ENCODE measurements around the gene BIN1.
A peak's percentile ranks its signal among the peaks of the same experiment; 100 is the strongest.

BIN1 gene

DNA sequence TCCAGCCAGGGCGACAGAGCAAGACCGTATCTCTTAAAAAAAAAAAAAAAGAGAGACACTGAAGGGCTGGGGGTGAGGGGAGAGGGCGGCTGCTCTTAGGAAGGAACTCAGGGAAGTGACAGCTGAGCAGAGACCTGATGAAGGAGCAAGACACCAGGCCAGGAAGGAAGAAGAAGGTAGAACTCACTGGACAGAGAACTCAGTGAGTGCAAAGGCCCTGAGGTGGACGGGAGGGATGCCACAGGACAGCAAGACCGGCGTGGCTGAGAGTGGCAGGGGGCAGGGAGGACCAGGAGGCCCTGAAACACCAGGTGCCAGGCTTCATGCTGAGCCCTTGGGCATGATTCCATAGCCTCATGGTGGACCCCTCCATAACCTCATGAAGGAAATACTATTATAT, 18.2 kb downstream of the BIN1 start:
- no peak for DNase-seq

DNA sequence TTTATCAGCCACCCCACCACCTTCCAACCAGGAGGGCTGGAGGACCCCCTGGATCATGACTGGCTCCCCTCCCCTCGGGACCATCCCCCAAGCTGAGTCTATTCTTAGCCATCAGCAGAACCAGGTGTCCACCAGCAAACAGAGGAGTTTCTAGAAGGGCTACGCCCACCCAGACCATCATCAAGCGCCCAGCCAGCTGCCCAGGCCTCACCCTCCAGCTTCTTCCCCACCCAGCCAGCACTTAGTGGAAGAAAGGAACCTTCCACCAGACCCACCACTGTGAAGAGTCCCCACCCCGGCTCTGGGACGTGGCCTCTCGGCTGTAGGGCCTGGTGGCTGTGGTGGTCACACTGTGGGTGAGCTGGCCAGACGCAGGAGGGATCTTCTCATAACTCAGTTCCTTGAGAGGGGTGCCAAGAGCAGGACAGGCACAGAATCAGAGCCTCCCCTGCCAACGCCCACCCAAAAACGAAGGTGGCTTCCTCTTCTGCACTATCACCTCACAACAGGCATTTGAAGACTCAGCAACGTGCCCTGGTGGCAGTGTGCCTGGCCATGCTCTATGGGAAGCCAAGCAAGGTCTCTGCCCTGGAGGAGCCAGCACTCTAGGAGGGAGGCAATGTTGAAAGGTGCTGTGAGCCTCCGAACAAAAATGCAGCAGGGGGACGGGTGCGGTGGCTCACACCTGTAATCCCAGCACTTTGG, 19.0 kb downstream of the BIN1 start:
- no peak for DNase-seq

DNA sequence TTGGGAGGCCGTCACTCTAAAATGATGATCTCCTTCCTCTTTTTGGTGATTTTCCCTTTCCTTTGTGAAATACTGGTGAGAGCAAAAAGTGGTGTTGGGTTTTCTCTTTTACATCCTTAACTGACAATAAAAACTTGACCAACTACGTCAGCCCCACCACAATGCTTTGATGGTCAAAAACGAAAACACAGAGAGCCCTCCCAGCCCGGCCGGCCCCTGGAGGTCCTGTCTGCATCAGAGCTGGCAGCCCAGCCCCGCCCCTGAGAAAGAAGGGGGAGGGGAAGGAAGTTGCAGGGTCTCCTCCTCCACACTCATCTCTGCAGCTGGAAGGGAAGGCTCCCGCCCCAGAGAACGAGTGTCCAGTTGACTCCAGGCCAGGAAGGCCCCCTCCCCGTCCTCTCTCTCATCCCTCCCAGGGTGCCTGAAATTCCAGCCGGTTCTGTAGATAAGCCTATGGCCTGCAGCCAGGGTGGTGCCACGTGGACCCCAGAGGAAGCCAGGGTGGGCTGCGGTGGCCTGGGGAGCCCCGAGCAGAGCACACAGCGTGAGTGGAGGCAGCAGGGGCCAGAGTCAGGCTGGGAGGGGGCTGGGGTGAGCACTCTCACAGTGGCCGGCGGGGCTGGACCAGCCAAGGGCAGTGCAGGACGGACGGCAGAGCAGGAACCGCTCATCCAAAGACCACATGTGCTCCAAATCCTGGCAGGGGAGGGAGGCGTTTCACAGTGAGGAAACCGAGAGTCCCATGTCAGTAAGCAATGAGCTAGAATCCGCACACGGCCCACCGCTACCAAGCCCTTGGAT, 19.8 kb downstream of the BIN1 start:
- DNase-seq: no peak

DNA sequence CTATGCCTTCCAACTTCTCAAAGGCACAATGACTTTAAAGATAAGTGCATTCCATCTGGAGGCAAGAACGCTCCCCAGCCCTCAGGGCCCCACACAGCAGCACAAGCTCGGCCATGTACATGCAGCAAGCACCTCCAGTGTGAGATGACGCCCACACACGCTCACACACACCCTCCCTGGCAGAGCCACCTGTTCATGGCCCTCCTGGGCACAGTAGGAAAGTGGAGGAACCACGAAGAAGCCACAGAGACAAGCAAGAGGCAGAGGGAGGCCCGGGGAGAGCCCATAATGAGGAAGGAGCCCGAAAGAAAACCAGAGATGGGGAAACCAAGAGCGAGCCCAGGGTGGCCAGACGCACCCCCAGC, 21.7 kb downstream of the BIN1 start:
- peak; percentile 51 for DNase-seq

DNA sequence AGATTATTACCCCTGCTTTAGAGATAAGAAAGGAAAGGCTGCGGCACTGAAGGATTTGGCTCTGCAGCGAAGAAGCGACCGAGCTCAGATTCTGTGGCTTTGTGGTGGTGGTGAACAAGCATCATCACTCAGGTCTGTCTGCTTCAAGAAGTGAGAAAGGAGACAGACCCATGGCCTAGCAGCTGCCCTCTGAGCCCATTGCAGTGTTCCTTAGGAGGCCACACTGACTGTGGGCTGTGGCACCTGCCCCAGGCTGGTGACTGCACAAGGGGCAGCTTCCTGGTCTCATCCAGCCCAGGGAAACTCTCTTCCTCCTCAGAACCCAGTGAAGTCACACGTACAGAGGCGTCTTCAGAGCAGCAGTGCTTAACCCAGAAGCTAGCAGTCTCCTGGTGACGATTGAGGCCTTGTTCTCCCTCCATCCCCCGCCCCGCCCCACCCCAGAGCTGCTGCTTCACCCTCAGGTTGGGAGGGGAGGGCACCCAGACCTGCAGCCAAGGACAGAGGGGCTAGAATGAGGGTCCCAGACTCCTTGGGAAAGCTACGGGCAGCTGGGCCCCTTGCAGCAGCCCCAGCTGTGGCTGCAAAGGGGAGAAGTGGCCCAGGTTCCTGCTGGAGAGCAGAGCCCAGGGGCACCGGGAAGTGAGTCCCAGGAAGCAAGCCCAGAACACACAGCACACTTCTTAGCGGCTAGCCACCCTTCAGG, 22.2 kb downstream of the BIN1 start:
- DNase-seq: peak; percentile 66

DNA sequence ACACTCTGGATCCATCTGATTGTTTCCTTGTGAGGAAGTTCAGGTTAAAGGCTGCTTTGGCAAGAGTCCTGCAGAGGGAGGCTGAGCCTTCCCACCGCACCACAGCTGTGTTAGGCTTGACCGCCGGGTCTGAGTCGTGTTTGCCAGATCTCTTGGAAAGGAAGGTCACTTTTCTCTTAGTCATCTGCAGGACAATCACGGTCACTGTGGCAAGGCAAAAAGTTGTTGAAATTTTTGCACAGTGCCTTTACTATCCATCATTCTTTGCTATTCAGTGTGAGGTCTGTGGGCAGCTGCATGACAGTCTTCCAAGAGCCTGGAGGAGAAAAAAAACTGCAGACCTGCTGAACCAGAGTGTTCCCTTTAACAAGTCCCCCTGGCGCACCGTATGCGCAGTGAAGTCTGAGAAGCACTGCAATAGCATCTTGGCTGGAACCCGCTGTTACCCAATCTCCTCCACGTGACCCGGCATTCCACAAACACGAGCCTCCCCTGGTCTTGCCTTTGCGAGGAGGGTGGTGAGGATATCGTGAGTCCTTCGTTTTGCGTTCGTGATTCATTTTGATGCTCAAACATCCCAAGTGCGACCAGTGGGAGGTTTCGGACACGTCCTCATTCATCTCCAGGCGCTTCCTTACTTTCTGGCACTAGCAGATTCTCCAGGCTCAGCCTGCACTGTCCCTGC, 23.0 kb downstream of the BIN1 start:
- DNase-seq: no peak

DNA sequence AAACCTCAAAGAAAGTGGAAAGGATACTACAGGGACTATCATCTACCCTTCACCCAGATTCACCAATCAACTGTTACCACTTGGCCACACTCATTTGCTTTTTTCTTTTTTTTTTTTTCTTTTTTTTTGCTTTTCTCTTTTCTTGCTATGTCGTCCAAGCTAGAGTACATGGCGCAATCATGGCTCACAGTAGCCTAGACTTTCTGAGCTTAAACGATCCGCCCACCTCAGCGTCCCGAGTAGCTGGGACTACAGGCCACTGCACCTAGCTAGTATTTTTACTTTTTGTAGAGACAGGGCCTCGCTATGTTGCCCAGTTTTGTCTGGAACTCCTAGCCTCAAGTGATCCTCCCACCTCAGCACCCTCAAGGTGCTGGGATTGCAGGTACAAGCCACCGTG, 24.0 kb downstream of the BIN1 start:
- DNase-seq: no peak

DNA sequence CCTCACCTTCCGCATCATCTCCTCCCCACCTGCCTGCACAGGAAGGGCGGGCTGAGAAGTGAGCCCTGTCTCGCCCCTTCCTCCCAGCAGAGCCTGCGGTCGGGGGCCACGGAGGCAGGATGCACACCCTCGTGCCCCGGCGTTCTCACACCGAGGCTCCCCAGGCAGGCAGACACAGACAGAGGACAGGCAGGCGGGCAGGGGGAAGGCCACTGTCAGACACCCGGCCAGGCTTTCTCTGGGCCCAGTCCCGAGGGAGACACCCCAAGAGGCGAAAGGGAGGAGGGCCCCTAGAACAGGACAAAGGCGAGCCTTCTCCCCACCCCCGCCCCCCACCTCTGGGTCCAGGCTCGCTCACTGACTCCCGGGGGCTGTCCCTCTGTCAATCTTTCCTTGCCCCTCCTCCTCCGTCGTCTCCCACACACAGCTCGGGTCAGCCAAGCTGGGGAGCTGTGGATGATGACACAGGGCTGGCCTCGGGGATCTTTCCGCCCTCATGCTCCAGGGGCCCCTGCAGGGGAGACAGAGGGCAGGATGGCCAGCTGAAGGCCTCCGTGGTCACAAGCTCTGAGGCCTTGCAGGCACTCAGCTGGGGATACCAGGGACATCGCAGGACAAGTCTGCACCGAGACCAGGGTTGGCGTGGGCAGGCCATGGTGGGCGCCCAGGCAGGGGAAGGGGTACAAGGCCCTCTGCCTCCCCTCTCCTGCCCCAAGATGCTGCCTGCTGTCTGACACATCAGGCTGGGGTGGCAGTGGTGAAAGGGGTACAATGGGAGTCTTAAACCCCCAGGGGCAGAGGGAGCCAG, 24.9 kb downstream of the BIN1 start:
- DNase-seq: peak; percentile 90

DNA sequence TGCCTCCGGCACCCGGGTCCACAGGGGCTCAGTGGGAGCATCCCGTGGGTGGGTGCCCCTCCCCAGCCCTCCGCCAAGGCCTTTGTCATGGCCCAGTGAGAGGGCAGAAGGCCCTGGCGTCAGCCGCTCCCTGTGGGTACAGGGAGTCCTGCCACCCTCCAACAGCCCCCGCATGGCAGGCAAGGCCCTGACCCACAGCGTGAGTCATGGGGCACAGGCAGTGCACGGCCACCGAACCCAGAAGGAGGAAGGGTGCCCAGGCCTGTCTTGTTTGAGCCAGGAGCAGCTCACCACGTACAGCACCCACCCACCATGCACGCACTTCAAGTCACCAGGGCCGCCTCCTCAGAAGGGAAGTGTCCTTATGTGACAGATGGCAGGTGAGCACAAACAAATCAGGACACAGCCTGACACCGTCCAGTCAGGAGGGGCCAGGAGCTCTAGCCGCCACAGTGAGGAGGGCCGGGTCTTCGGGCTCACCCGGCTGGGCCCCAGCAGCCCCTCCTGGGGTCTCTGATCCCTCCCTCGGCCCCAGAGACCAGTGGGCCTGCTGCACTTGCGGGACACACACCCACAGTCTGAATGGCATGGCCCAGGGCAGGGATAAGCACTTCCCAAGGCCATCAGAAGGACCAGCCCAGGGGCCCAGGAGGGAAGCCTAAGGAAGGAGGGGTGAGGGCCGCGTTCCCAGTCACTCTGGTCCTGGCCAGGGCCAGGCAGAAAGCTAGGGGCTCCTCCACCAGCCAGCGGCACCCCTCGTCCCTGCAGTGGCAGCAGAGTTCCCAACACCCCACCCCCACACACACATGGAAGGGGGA, 25.8 kb downstream of the BIN1 start:
- peak; percentile 71 for DNase-seq

DNA sequence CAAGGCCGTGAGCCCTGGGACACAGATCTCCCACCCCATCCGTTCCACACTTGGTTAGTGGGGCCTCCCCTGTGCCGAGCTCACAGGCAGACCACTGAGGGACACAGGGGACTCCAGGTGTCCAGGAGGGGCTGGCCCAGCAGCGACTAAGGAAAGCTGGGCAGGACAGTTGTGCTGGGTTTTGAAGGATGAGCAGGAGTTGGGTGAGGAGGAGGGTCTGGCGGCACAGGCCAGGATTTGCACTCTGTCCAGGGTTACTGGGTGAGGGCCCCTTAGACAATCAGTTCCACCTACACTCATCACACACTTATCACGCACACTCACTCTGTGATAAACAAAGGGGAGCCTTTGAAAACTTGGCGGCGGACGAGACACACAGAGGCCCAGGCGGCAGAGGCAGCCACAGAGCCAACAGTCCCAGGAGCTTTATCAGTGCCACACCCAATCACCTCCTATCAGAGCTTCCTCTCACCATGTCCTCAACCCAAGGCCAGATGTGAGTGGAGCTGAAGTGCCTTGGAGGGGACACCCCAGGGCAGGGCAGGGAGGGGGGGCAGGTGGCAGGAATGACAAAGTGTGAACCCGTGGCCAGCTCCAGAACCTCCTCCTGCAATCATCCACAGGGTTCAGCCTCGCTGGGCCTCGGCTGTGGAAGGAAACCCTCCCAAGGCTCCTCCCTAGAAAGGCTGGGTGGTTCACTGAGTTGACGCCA, 26.6 kb downstream of the BIN1 start:
- peak; percentile 65 for DNase-seq

DNA sequence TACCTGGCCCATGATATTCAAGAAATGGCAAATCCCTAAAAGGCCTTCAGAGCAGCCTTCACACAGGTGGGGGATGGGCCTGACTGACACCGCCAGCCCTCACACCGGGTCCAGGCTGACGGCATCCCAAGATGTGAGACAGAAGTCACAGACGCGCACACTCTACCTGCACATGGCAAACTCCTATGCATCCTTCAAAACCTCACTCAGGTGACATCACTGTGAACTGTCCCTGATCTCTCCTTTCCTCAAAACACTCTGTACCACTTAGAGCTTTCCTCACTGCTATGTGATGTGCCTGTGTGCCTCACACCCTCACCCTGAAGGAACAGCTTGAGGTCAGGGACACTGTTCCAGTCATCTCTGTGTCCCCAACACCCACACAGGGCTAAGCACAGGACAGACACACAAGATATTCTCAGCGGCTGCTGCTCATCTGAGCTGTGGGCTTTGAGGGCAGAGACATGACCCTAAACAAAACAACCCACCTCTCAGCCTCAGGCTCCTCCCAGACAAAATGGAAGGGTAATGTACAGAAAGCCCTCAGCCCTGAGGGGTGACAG, 27.5 kb downstream of the BIN1 start:
- DNase-seq: no peak

DNA sequence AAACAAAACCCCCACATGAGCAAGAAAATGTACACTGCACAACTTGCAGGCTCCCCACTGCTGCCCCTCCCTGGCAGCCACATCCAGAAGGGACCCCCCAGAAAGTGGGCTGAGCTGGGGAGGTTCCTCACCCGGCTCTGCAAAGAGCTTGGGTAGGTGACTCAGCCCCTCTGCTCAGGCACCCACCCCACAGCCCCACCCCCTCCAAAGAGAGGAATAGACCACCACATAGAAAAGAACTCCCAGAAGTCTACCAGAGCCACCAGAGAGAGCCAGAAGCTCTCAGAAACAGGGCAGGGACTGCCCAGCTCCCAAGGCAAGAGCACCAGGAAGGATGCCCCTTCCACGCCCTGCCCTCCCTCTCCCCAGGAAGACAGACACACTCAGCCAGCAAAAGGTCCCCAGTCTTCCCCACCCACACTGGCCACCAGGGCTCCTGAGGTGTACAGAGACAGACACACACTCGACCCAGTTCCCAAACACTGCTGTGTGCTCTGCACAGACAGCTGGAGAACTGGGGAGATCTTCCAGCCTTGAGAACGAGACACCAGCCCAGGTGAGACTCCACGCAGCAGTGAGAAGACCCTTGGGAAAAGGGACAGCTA, 28.2 kb downstream of the BIN1 start:
- DNase-seq: peak; percentile 26

DNA sequence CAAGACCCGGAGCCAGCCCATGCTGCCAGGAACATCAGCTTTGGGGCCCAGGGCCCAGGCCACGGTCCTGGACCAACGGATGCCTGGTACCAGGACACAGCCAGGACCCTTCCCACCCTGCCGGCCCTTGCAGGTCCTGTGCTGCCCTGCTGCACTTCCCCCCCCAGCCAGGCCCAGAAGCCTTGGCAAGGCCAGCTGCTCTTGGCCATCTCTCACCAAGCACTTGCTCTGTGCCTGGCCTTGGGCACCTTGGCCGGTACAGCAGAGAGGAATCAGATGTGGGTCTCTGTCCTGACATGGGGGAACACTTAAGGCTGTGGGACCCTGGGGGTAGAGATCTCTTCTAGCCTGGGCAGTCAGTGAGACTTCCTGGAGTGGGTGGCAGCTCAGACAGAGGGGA, 28.9 kb downstream of the BIN1 start:
- DNase-seq: no peak

DNA sequence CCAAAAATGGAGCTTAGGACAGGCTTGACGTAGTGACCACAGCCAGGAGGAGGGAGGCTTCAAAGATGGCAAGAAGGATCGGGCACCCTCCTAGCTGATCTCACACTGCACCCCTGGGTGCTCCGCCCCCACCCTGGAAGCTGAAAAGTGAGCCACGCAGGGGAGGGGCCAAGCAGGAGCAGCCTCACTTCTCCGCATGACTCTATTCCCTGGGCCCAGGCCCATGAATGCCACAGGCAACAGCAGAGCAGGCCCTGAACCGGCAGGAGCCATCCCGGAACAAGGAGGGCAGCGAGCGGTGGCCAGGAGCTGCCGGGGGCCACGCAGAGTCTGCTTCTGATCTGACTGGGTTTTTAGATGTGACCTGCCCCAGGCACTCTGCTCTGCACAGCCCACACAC, 30.0 kb downstream of the BIN1 start:
- DNase-seq: no peak

DNA sequence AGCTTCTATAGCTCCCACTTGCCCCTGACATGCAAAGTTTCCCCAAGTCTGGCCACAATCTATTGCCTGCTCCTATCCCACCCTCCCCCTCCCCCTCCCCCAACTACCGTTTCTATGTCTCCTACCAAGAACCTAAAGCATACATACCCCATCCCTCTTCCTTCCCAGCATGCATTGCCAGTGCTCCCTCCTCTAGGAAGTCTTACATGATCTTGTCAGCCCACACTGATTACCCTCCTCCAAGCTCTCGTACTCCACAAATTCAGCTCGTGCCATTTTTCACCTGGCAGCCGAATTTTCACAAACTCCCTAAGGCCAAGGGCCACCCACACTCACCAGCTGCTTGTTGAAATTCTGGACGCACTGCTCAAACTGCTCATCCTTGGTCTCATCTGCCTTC, 30.7 kb downstream of the BIN1 start:
- DNase-seq: no peak

DNA sequence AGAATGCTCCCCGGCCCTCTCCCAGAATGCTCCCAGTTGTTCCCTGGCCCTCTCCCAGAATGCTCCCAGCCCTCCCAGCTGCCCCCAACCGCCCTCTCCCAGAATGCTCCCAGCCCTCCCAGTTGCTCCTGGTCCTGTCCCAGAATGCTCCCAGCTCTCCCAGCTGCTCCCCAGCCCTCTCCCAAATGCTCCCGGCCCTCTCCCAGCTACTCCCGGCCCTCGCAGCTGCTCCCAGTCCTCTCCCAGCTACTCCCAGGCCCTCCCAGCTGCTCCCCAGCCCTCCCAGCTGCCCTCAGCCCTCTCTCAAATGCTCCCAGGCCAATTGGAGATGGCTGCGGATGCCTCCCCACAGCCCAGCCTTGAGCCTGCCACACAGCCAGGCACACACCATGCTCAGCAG, 31.1 kb downstream of the BIN1 start:
- DNase-seq: no peak

DNA sequence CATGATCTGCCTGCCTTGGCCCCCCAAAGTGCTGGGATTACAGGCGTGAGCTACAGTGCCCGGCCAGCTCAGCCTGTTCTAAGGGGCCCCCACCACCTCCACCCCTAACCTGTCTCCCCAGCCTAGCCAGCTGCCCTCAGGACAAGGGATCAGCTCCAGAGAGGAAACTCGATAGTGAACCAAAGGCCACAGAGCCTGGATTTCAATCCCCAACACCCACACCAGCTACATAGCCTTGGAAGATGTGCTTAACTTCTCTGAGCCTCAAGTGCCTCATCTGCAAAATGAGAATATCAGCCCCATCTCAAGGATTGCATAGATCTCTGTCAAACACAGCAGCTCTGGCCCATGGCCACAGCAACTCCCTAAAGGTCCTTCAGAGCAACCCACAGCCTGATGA, 32.0 kb downstream of the BIN1 start:
- DNase-seq: no peak

DNA sequence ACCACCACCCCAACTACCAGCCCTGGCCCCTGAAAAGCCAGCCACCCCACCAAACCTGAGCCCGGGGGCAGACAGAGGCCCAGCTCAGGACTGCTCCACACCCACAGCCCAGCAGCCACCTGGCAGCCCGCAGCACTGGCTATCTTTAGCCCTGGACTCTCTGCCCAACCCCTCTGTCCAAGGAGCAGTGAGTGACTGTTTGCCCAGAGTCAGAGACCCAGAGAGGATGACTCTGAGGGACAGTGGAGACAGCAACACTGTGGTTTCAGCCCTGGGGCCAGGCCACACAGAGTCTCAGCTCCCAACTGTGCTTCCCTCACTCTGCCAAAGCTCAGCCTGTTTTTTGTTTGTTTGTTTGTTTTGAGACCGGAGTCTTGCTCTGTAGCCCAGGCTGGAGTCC, 32.6 kb downstream of the BIN1 start:
- no peak for DNase-seq

DNA sequence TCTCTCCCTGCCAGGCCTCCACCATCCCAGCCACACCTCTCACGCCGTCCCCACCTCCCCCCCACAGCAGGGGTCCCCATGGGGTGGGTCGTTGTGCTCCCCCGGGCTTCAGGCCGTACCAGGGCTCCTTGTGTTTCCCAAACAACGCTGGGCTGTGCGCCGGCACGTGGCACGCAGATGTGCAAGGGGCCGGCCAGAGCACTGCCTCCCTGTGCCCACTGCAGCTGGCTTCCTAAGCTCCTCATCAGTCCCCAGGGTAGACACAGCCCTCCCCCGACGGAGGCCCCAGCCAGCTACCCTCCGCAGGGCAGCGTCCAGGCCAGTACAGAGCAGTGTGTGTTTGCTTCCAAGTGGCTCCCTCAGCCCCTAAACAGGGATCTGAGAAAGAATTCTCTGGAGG, 34.0 kb downstream of the BIN1 start:
- DNase-seq: no peak

DNA sequence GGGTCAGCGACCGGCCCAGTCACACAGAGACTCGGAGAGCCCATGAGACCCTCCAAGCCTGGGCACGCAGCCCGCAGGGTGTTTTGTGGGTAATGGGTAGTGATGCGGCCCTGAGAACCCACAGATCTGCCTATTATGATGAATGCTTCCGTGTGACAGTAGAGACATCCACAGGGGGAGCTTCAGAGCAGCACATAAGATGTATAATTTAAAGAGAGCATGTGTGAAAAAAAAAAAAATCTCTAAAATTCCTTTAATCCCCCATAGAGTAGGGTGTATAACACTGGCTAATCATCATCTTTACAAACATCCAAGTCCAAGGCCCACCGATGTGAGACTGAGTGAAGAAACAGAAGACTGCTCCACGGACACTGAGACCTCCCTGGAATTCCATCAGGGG, 34.6 kb downstream of the BIN1 start:
- DNase-seq: no peak

Data from CD4-positive, alpha-beta T cell treated with Interleukin-6 for 4 hours (primary cell).